ENCODE results near the gene FAM107B.

FAM107B gene

GRCh38 chr10:14563076-14563336 lies 211.7 kb downstream of the FAM107B start:
- peaks cover 7% of the 10 kb centered on the region for H3K9me3 ChIP-seq (ENCODE audit: control insufficient read depth, insufficient read depth, low read depth, low read length)
- H3K4me1 ChIP-seq (ENCODE audit: control insufficient read depth, insufficient read depth, low read length) = peaks cover 33% of the 10 kb centered on the region
- no peaks in the 10 kb centered on the region; the same call in 1 of the 2 replicates for H3K36me3 ChIP-seq (ENCODE audit: control insufficient read depth, insufficient read depth, low read length)
- H3K27me3 ChIP-seq (ENCODE audit: control insufficient read depth, insufficient read depth, low read length) = no peaks in the 10 kb centered on the region
- H3K9ac ChIP-seq (ENCODE audit: low read length) = no peak overlapping the region
- no peak overlapping the region for H3K4me3 ChIP-seq (ENCODE audit: low read depth, low read length)
- H3K27ac ChIP-seq (ENCODE audit: low read depth, low read length) = no peak overlapping the region

GRCh38 chr10:14562218-14563075 lies 212.2 kb downstream of the FAM107B start:
- H3K4me3 ChIP-seq (ENCODE audit: low read depth, low read length) = no peak overlapping the region
- no peak overlapping the region for H3K27ac ChIP-seq (ENCODE audit: low read depth, low read length)
- peaks cover 7% of the 10 kb centered on the region for H3K9me3 ChIP-seq (ENCODE audit: control insufficient read depth, insufficient read depth, low read depth, low read length)
- H3K4me1 ChIP-seq (ENCODE audit: control insufficient read depth, insufficient read depth, low read length) = peaks cover 33% of the 10 kb centered on the region
- no peaks in the 10 kb centered on the region; the same call in 1 of the 2 replicates for H3K36me3 ChIP-seq (ENCODE audit: control insufficient read depth, insufficient read depth, low read length)
- H3K27me3 ChIP-seq (ENCODE audit: control insufficient read depth, insufficient read depth, low read length) = no peaks in the 10 kb centered on the region
- H3K9ac ChIP-seq (ENCODE audit: low read length) = no peak overlapping the region

GRCh38 chr10:14560791-14561765 lies 213.6 kb downstream of the FAM107B start:
- H3K4me3 ChIP-seq (ENCODE audit: low read depth, low read length) = no peak overlapping the region
- peaks cover 36% of the 10 kb centered on the region for H3K4me1 ChIP-seq (ENCODE audit: control insufficient read depth, insufficient read depth, low read length)
- H3K27ac ChIP-seq (ENCODE audit: low read depth, low read length) = no peak overlapping the region
- peaks cover under 1% of the 10 kb centered on the region for H3K9me3 ChIP-seq (ENCODE audit: control insufficient read depth, insufficient read depth, low read depth, low read length)
- H3K9ac ChIP-seq (ENCODE audit: low read length) = no peak overlapping the region
- H3K27me3 ChIP-seq (ENCODE audit: control insufficient read depth, insufficient read depth, low read length) = no peaks in the 10 kb centered on the region
- H3K36me3 ChIP-seq (ENCODE audit: control insufficient read depth, insufficient read depth, low read length) = no peaks in the 10 kb centered on the region; the same call in 1 of the 2 replicates

DNA sequence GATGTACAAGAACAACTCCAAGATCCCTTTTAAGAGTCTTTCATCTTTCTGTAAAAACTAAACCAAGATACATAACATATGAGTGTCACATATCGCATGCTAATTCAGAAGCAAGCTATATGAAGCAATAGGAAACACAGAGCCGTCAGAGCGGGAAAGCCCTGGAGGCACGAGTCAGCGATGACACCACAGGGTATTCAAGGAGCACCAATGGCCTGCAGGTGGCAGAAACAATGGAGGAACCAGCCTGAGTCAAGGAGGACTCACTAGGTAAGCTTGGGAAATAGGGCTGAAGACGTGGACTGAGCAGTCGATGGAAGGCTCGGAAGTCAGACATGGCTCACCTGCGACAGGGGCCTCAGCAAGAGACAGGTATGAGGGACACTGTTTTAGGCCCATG lies 214.4 kb downstream of the FAM107B start:
- no peak overlapping the region for H3K27ac ChIP-seq (ENCODE audit: low read depth, low read length)
- no peak overlapping the region for H3K4me3 ChIP-seq (ENCODE audit: low read depth, low read length)

GRCh38 chr10:14558025-14558424 lies 216.7 kb downstream of the FAM107B start:
- H3K27me3 ChIP-seq (ENCODE audit: control insufficient read depth, insufficient read depth, low read length) = no peaks in the 10 kb centered on the region
- no peak overlapping the region for H3K27ac ChIP-seq (ENCODE audit: low read depth, low read length)
- no peaks in the 10 kb centered on the region for H3K9me3 ChIP-seq (ENCODE audit: control insufficient read depth, insufficient read depth, low read depth, low read length)
- H3K36me3 ChIP-seq (ENCODE audit: control insufficient read depth, insufficient read depth, low read length) = no peaks in the 10 kb centered on the region
- H3K4me3 ChIP-seq (ENCODE audit: low read depth, low read length) = no peak overlapping the region
- H3K4me1 ChIP-seq (ENCODE audit: control insufficient read depth, insufficient read depth, low read length) = peaks cover 60% of the 10 kb centered on the region
- H3K9ac ChIP-seq (ENCODE audit: low read length) = no peak overlapping the region

More for the DNA sequence above, 214.4 kb downstream of the FAM107B start:
- Histone ChIP-seq H3K27me3 (ENCODE audit: control insufficient read depth, insufficient read depth, low read length) (no peaks in the 10 kb centered on the region), H3K4me1 (ENCODE audit: control insufficient read depth, insufficient read depth, low read length) (peaks cover 44% of the 10 kb centered on the region), H3K36me3 (ENCODE audit: control insufficient read depth, insufficient read depth, low read length) (no peaks in the 10 kb centered on the region), H3K9ac (ENCODE audit: low read length) (no peak overlapping the region), H3K9me3 (ENCODE audit: control insufficient read depth, insufficient read depth, low read depth, low read length) (no peaks in the 10 kb centered on the region)

- H3K27ac ChIP-seq (ENCODE audit: low read depth, low read length) = no peak overlapping the region
- no peaks in the 10 kb centered on the region for H3K36me3 ChIP-seq (ENCODE audit: control insufficient read depth, insufficient read depth, low read length)
These were observed 217.1 kb downstream of the FAM107B start for GRCh38 chr10:14557567-14557966.

GRCh38 chr10:14556285-14556956 lies 218.3 kb downstream of the FAM107B start:
- peaks cover 47% of the 10 kb centered on the region for H3K4me1 ChIP-seq (ENCODE audit: control insufficient read depth, insufficient read depth, low read length)

More at GRCh38 chr10:14557567-14557966, 217.1 kb downstream of the FAM107B start:
- Histone ChIP-seq H3K27me3 (ENCODE audit: control insufficient read depth, insufficient read depth, low read length) (no peaks in the 10 kb centered on the region), H3K9me3 (ENCODE audit: control insufficient read depth, insufficient read depth, low read depth, low read length) (no peaks in the 10 kb centered on the region), H3K9ac (ENCODE audit: low read length) (no peak overlapping the region), H3K4me1 (ENCODE audit: control insufficient read depth, insufficient read depth, low read length) (peaks cover 57% of the 10 kb centered on the region), H3K4me3 (ENCODE audit: low read depth, low read length) (no peak overlapping the region)

DNA sequence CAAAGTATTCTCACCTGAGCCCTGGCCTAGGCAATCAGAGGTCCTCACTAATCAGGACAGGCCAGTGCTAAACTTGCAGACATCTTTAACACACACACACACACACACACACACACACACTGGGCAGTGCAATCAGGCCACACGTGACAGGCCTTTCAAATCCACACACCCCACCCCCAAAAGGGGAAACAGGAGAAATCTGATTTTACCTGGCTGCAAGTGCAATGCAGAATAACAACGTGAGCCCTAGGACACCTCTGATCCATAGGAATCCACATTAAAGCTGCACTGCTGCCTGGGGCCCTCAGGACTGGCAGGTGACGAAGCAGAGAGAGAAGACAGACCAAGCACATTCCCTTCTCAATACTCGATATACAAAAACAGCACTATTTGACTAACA lies 218.9 kb downstream of the FAM107B start:
- H3K36me3 ChIP-seq (ENCODE audit: control insufficient read depth, insufficient read depth, low read length) = no peaks in the 10 kb centered on the region
- peaks cover 41% of the 10 kb centered on the region for H3K4me1 ChIP-seq (ENCODE audit: control insufficient read depth, insufficient read depth, low read length)
- no peak overlapping the region for H3K9ac ChIP-seq (ENCODE audit: low read length)
- H3K27ac ChIP-seq (ENCODE audit: low read depth, low read length) = no peak overlapping the region
- H3K27me3 ChIP-seq (ENCODE audit: control insufficient read depth, insufficient read depth, low read length) = no peaks in the 10 kb centered on the region
- H3K9me3 ChIP-seq (ENCODE audit: control insufficient read depth, insufficient read depth, low read depth, low read length) = no peaks in the 10 kb centered on the region
- no peak overlapping the region for H3K4me3 ChIP-seq (ENCODE audit: low read depth, low read length)

More at GRCh38 chr10:14556285-14556956, 218.3 kb downstream of the FAM107B start:
- Histone ChIP-seq H3K36me3 (ENCODE audit: control insufficient read depth, insufficient read depth, low read length) (no peaks in the 10 kb centered on the region), H3K4me3 (ENCODE audit: low read depth, low read length) (no peak overlapping the region), H3K27ac (ENCODE audit: low read depth, low read length) (no peak overlapping the region), H3K27me3 (ENCODE audit: control insufficient read depth, insufficient read depth, low read length) (no peaks in the 10 kb centered on the region), H3K9me3 (ENCODE audit: control insufficient read depth, insufficient read depth, low read depth, low read length) (no peaks in the 10 kb centered on the region), H3K9ac (ENCODE audit: low read length) (no peak overlapping the region)

DNA sequence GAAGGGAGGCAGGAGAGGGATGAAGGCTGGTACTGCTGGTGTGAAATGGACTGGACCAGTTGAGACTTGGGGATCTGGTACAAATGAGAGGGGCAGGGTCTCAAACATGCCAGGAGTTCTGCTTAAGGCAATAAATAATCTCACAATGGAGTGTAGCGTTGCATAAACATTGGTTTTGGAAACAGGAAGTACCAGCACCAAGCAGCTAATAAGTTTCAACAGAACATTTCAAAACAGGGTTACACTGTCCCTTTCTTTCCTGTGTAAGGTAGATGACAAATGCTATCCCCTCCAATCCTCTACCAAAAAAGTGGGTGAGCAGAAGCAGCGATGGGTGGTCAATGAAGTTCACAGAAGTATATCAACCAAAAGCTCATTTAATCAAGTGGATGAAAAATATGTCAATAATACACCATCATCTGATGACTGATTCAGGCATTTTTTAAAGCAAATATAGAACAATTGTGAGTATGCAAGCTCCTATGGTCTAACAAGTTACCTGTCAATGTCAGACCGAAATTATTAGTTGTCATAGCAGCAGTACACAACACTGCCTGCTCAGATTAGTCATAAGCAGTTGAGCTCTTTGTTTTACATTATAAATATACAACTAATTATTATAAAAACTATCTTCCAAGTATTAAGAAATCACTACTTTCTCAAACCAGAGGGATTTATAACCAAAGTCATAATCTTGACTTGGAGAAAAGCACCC lies 220.0 kb downstream of the FAM107B start:
- no peaks in the 10 kb centered on the region for H3K9me3 ChIP-seq (ENCODE audit: control insufficient read depth, insufficient read depth, low read depth, low read length)
- no peaks in the 10 kb centered on the region for H3K36me3 ChIP-seq (ENCODE audit: control insufficient read depth, insufficient read depth, low read length)
- no peak overlapping the region for H3K27ac ChIP-seq (ENCODE audit: low read depth, low read length)
- H3K9ac ChIP-seq (ENCODE audit: low read length) = no peak overlapping the region
- no peak overlapping the region for H3K4me3 ChIP-seq (ENCODE audit: low read depth, low read length)
- no peaks in the 10 kb centered on the region for H3K27me3 ChIP-seq (ENCODE audit: control insufficient read depth, insufficient read depth, low read length)
- H3K4me1 ChIP-seq (ENCODE audit: control insufficient read depth, insufficient read depth, low read length) = peaks cover 30% of the 10 kb centered on the region

GRCh38 chr10:14554091-14554490 lies 220.6 kb downstream of the FAM107B start:
- Histone ChIP-seq H3K9ac (ENCODE audit: low read length) (no peak overlapping the region), H3K4me1 (ENCODE audit: control insufficient read depth, insufficient read depth, low read length) (peaks cover 29% of the 10 kb centered on the region), H3K27ac (ENCODE audit: low read depth, low read length) (no peak overlapping the region), H3K9me3 (ENCODE audit: control insufficient read depth, insufficient read depth, low read depth, low read length) (no peaks in the 10 kb centered on the region), H3K36me3 (ENCODE audit: control insufficient read depth, insufficient read depth, low read length) (no peaks in the 10 kb centered on the region), H3K27me3 (ENCODE audit: control insufficient read depth, insufficient read depth, low read length) (no peaks in the 10 kb centered on the region), H3K4me3 (ENCODE audit: low read depth, low read length) (no peak overlapping the region)
